ENCODE results near the gene PAX1. TPM values are rescaled to one million over a fixed set of nuclear protein-coding genes. Genes with fewer than 3 reads are reported as not detected.

The PAX1 gene
- total and polyA plus RNA-seq, 2 of the 13 experiments (the other 11 are each of a cell fraction or from before 2014, with no cell fraction given) = not detected

DNA sequence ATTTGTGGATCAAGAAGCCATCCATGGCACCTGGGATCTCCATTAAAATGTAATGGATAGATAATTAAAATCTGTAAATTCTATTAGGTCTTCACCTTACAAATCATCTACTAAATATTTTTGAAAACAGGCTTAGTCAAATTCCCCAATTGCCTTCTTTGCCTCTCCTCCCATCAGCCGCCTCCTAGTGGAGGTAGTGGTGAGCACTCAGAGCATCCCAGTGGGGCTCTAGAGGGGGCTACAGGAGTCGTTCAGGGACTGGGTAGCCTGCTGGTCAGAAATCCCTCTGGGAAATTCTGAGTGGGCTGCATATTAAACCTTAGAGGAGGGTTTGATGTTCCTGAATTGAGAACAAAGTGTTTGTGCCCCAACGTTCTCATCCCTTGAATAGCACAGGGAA is 20.8 kb upstream of the PAX1 start (continued):
- TF ChIP-seq FOXO4 (CRISPR knock-in tag; conservative IDR thresholded peaks at IDR 0.05) = no peak

DNA sequence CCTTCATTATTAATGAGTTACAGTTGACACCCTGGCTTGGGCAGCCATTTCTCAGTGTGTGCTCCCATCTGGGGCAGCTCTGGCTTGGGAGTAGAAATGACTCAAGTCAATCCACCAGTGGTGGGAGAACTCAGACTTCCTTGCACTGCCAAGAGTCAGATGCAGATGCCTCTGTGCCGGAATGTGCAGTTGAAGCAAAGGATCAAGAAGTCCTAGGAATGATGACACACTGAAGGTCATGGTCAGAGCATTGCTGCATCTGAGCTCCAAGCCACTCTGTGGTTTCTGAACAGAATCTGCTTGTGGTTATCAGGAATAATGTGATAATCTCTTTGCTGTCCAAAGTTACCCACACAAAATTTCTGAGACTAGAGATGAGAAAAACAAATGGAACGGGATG is 19.5 kb upstream of the PAX1 start:
- ChIA-PET POLR2A (no interaction called here), CTCF (ENCODE audit: low intra/inter-chr PET ratio, low total read pairs) (no interaction called here)
- FAIRE-seq = no peak
- Histone ChIP-seq H3K27ac (ENCODE audit: extremely low read length, insufficient read depth, low read length) (no peak overlapping the region), H3K9ac (ENCODE audit: insufficient read depth, low read depth, low read length) (no peak overlapping the region), H3K4me2 (ENCODE audit: low read depth, low read length) (no peak overlapping the region), H3K9me3 (ENCODE audit: low read length) (no peaks in the 10 kb centered on the region), H4K20me1 (ENCODE audit: insufficient read depth, low read length) (no peaks in the 10 kb centered on the region), H2AFZ (ENCODE audit: low read length) (no peak overlapping the region), H3K27me3 (ENCODE audit: control insufficient read depth in 1 of 2, insufficient read depth in 2 of 2, low read length in 2 of 2) (peaks cover 5 to 44% of the 10 kb centered on the region in 2 experiments; a peak in 3 of 5 replicates), H3K79me2 (ENCODE audit: insufficient read depth, low read length) (no peaks in the 10 kb centered on the region), H3K4me3 (replicated peaks in 1 of 3; ENCODE audit: insufficient read depth in 1 of 3, low read depth in 2 of 3, low read length in 3 of 3) (no peak overlapping the region), H3K36me3 (replicated peaks in 1 of 2; ENCODE audit: control insufficient read depth in 1 of 2, insufficient read depth in 2 of 2, low read length in 2 of 2) (no peaks in the 10 kb centered on the region), H3K4me1 (ENCODE audit: insufficient read depth, low read length) (no peaks in the 10 kb centered on the region)
- intact Hi-C loops (cut with micrococcal nuclease; ENCODE audit: unreplicated experiment) (no loop called here), in situ Hi-C loops (cut with HindIII; ENCODE audit: extremely low pct_ligation_motif_present, low pct_unique_long_range_greater_than_20kb) (no loop called here)
- 8% methylated on average over 2 of the region's 2 CpGs for WGBS (ENCODE audit: low lambda C conversion rate)
- no peak for DNase-seq (ENCODE audit: low spot score)
- BruUV-seq (replicated peaks) = no TSS peak
- no peak for ATAC-seq
- no peak for TF ChIP-seq ZNF296 (CRISPR knock-in tag; conservative IDR thresholded peaks at IDR 0.05)
- TF ChIP-seq FIP1L1 (IDR thresholded peaks at IDR 0.05; ENCODE audit: borderline replicate concordance, insufficient read depth, low read depth, low read length) = no peak
- no peak for TF ChIP-seq ZNF710 (CRISPR knock-in tag; IDR thresholded peaks at IDR 0.05; ENCODE audit: borderline replicate concordance)
- TF ChIP-seq MTERF4 (CRISPR knock-in tag; IDR thresholded peaks at IDR 0.05) = no peak
- no peak for TF ChIP-seq SMC3 (IDR thresholded peaks at IDR 0.05; ENCODE audit: low read length)
- no peak for TF ChIP-seq SETDB1 (CRISPR knock-in tag; IDR thresholded peaks at IDR 0.05; ENCODE audit: borderline replicate concordance)
- no peak for TF ChIP-seq REL (CRISPR knock-in tag; conservative IDR thresholded peaks at IDR 0.05)
- no peak for TF ChIP-seq HMG20A (CRISPR knock-in tag; IDR thresholded peaks at IDR 0.05; ENCODE audit: borderline replicate concordance)
- TF ChIP-seq, protein P1, sequence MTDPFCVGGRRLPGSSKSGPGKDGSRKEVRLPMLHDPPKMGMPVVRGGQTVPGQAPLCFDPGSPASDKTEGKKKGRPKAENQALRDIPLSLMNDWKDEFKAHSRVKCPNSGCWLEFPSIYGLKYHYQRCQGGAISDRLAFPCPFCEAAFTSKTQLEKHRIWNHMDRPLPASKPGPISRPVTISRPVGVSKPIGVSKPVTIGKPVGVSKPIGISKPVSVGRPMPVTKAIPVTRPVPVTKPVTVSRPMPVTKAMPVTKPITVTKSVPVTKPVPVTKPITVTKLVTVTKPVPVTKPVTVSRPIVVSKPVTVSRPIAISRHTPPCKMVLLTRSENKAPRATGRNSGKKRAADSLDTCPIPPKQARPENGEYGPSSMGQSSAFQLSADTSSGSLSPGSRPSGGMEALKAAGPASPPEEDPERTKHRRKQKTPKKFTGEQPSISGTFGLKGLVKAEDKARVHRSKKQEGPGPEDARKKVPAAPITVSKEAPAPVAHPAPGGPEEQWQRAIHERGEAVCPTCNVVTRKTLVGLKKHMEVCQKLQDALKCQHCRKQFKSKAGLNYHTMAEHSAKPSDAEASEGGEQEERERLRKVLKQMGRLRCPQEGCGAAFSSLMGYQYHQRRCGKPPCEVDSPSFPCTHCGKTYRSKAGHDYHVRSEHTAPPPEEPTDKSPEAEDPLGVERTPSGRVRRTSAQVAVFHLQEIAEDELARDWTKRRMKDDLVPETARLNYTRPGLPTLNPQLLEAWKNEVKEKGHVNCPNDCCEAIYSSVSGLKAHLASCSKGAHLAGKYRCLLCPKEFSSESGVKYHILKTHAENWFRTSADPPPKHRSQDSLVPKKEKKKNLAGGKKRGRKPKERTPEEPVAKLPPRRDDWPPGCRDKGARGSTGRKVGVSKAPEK (CRISPR knock-in tag; IDR thresholded peaks at IDR 0.05; ENCODE audit: borderline replicate concordance) = no peak
- TF ChIP-seq ELF1 (CRISPR knock-in tag; IDR thresholded peaks at IDR 0.05) = no peak
- no peak for TF ChIP-seq ZNF276 (CRISPR knock-in tag; IDR thresholded peaks at IDR 0.05; ENCODE audit: low read depth)
- TF ChIP-seq, protein P2, sequence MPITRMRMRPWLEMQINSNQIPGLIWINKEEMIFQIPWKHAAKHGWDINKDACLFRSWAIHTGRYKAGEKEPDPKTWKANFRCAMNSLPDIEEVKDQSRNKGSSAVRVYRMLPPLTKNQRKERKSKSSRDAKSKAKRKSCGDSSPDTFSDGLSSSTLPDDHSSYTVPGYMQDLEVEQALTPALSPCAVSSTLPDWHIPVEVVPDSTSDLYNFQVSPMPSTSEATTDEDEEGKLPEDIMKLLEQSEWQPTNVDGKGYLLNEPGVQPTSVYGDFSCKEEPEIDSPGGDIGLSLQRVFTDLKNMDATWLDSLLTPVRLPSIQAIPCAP (CRISPR knock-in tag; IDR thresholded peaks at IDR 0.05; ENCODE audit: low read depth) = no peak

Data from HepG2 (cell line).